IPS-15b (cell line): Measurements from ENCODE around the gene IKBIP.
"Not testable (repeated sequence)": the region's sequence is repeated elsewhere in the genome, so short reads cannot be mapped to it uniquely, and the experiment has no call there.

ENCODE experiments used
- H3K27me3 ChIP-seq: one replicate; pipeline ENCODE4 v1.6.1; 2013; ENCODE audit warnings: low read length; ENCODE audit not compliant: control insufficient read depth, insufficient read depth
- H3K36me3 ChIP-seq: one replicate; pipeline ENCODE4 v1.6.1; 2013; ENCODE audit warnings: low read length; ENCODE audit not compliant: control insufficient read depth, insufficient read depth
- H3K4me1 ChIP-seq: one replicate; pipeline ENCODE4 v1.6.1; 2013; ENCODE audit warnings: mild to moderate bottlenecking, low read length; ENCODE audit not compliant: control insufficient read depth, insufficient read depth
- H3K4me3 ChIP-seq: one replicate; pipeline ENCODE4 v1.5.1; 2013; ENCODE audit warnings: low read depth, low read length
- H3K9ac ChIP-seq: one replicate; pipeline ENCODE4 v1.6.1; 2013; ENCODE audit warnings: low read depth, mild to moderate bottlenecking, low read length
- H3K9me3 ChIP-seq: one replicate; pipeline ENCODE4 v1.6.1; 2013; ENCODE audit warnings: mild to moderate bottlenecking, low read length; ENCODE audit not compliant: control insufficient read depth, insufficient read depth

IKBIP gene

GRCh38 chr12:98587084-98587483 lies 57.5 kb downstream of the IKBIP start:
- Histone ChIP-seq H3K27me3 (no peaks in the 10 kb centered on the region), H3K9ac (no peak overlapping the region), H3K4me1 (no peaks in the 10 kb centered on the region), H3K9me3 (no peaks in the 10 kb centered on the region), H3K36me3 (no peaks in the 10 kb centered on the region), H3K4me3 (no peak overlapping the region)

GRCh38 chr12:98582093-98582492 lies 62.5 kb downstream of the IKBIP start:
- Histone ChIP-seq H3K27me3 (no peaks in the 10 kb centered on the region), H3K4me1 (no peaks in the 10 kb centered on the region), H3K9ac (no peak overlapping the region), H3K36me3 (no peaks in the 10 kb centered on the region), H3K9me3 (no peaks in the 10 kb centered on the region), H3K4me3 (no peak overlapping the region)

DNA sequence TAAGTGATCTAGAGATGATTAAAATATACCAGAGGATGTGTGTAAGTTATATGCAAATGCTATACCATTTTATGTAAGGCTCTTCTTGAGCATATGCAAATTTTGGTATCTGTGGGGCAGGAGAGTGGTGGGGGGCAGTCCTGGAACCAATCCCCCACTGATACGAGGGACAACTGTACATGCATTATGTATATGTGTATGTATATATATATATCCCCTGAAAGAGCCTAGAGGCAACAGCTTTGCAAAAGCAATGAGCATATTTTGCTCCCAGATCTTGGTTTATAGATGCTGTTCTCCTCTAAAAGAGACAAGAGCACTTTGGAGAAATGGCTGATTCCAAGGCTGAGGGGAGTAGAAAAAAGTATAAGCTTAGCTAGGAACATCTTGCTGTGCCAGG lies 63.5 kb downstream of the IKBIP start:
- H3K4me1 ChIP-seq = no peaks in the 10 kb centered on the region
- H3K9ac ChIP-seq = no peak overlapping the region
- H3K9me3 ChIP-seq = no peaks in the 10 kb centered on the region
- H3K4me3 ChIP-seq = no peak overlapping the region
- no peaks in the 10 kb centered on the region for H3K36me3 ChIP-seq
- H3K27me3 ChIP-seq = no peaks in the 10 kb centered on the region

DNA sequence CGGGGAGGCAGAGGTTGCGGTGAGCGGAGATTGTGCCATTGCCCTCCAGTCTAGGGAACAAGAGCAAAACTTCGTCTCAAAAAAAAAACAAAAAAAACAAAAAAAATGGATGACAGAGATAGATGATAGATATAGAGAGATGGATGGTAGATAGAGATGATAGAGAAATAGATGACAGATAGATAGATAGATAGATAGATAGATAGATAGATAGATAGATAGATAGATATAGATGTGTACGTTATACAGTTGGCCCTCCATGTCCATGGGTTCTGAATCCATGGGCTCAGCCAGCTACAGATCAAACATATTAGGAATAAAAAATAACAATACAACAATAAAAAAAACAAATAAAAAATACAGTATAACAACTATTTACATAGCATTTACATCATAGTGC lies 63.9 kb downstream of the IKBIP start:
- Histone ChIP-seq H3K36me3 (no peaks in the 10 kb centered on the region), H3K4me1 (no peaks in the 10 kb centered on the region), H3K4me3 (no peak overlapping the region), H3K9me3 (no peaks in the 10 kb centered on the region), H3K27me3 (no peaks in the 10 kb centered on the region), H3K9ac (no peak overlapping the region)

- H3K9ac ChIP-seq = no peak overlapping the region
- H3K4me3 ChIP-seq = no peak overlapping the region
- no peaks in the 10 kb centered on the region for H3K27me3 ChIP-seq
- no peaks in the 10 kb centered on the region for H3K9me3 ChIP-seq
- no peaks in the 10 kb centered on the region for H3K4me1 ChIP-seq
- no peaks in the 10 kb centered on the region for H3K36me3 ChIP-seq
Observed at GRCh38 chr12:98579835-98580234, 64.8 kb downstream of the IKBIP start.

DNA sequence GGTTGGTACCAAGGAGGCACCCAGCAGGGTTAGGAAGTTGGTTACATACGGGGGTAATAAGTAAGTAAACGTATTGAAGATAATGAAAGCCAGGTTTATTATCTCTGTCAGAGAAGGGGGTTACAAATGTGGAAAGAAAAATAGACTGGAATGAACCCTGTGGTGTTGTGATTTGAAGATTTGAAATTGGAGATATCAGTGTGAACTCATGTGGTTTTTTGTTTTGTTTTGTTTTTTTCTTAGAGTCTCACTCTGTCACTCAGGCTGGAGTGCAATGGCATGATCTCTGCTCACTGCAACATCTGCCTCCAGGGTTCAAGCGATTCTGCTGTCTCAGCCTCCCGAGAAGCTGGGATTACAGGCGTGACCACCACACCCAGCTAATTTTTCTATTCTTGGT lies 65.2 kb downstream of the IKBIP start:
- Histone ChIP-seq H3K4me3 (no peak overlapping the region), H3K9me3 (no peaks in the 10 kb centered on the region), H3K27me3 (no peaks in the 10 kb centered on the region), H3K36me3 (no peaks in the 10 kb centered on the region), H3K4me1 (no peaks in the 10 kb centered on the region), H3K9ac (no peak overlapping the region)

GRCh38 chr12:98578821-98579220 lies 65.8 kb downstream of the IKBIP start:
- H3K9ac ChIP-seq = no peak overlapping the region
- no peaks in the 10 kb centered on the region for H3K9me3 ChIP-seq
- H3K36me3 ChIP-seq = no peaks in the 10 kb centered on the region
- no peaks in the 10 kb centered on the region for H3K27me3 ChIP-seq
- no peaks in the 10 kb centered on the region for H3K4me1 ChIP-seq
- H3K4me3 ChIP-seq = no peak overlapping the region

DNA sequence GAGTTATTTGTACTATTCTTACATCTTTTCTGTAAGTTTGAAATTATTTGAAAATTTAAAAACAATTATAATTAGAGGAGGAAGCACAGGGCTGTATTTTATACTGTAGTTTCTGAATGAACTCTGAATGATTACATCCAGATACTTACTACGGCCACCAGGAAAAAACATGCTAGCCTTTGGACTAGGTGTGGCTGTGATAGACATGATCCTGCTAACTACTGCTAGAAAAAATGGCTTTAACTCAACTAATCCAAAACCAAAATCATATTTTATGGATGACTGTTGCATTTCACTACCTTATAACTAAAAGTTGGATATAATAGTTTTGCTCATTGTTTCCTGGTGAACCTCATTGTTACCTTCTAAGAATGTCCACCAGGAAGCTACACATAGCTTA lies 66.2 kb downstream of the IKBIP start:
- H3K27me3 ChIP-seq = no peaks in the 10 kb centered on the region
- H3K36me3 ChIP-seq = no peaks in the 10 kb centered on the region
- H3K4me3 ChIP-seq = no peak overlapping the region
- no peak overlapping the region for H3K9ac ChIP-seq
- no peaks in the 10 kb centered on the region for H3K4me1 ChIP-seq
- no peaks in the 10 kb centered on the region for H3K9me3 ChIP-seq

GRCh38 chr12:98576795-98577194 lies 67.8 kb downstream of the IKBIP start:
- not testable (repeated sequence) for H3K36me3 ChIP-seq, H3K9ac ChIP-seq, H3K4me1 ChIP-seq, H3K27me3 ChIP-seq, H3K4me3 ChIP-seq, H3K9me3 ChIP-seq

DNA sequence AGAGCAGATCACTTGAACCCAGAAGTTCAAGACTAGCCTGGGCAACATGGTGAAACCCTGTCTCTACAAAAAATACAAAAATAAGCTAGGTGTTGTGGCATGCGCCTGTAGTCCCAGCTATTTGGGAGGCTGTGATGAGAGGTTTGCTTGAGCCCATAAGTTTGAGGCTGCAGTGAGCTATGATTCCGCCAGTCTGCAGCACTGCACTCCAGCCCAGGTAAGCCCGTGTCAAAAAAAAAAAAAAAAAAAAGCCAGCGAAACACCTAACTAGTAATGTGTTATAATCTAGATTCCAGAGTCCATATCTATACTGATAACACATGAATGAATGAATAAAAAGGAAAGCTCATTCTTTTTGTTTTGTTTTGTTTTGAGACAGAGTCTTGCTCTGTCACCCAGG lies 69.6 kb downstream of the IKBIP start:
- no peaks in the 10 kb centered on the region for H3K4me1 ChIP-seq
- H3K27me3 ChIP-seq = no peaks in the 10 kb centered on the region
- H3K9me3 ChIP-seq = no peaks in the 10 kb centered on the region
- H3K4me3 ChIP-seq = no peak overlapping the region
- no peaks in the 10 kb centered on the region for H3K36me3 ChIP-seq
- no peak overlapping the region for H3K9ac ChIP-seq
